Gastroesophageal sphincter (tissue), 3 donors: ENCODE data around the gene TRIP11.

Source experiments
- CTCF ChIP-seq, 4 experiments: fragments of 200-600 bp in 2 of 4; fragments of 450-650 bp in 2 of 4; sonication (generic) in 1 of 4; IDR thresholded peaks; one replicate each; pipeline ENCODE4 v1.5.1; 2017 to 2019; ENCODE audit warnings: antibody characterized with exemption in 4 of 4, mild to moderate bottlenecking in 2 of 4, moderate library complexity in 2 of 4
- EP300 ChIP-seq: sonication (generic); formaldehyde crosslinking; IDR thresholded peaks from one replicate; pipeline ENCODE4 v1.6.1; 2017; ENCODE audit warnings: antibody characterized with exemption, mild to moderate bottlenecking
- POLR2A ChIP-seq, 2 donors: fragments of 450-650 bp; IDR thresholded peaks; one replicate each; pipeline ENCODE4 v1.6.1; 2017; ENCODE audit warnings: antibody characterized with exemption in 2 of 2, mild to moderate bottlenecking in 2 of 2, moderate library complexity in 1 of 2
- POLR2AphosphoS5 ChIP-seq: sonication (generic); formaldehyde crosslinking; IDR thresholded peaks from one replicate; pipeline ENCODE4 v1.6.1; 2017; ENCODE audit warnings: antibody characterized with exemption

GRCh38 chr14:91983588-91983987 lies 56.3 kb downstream of the TRIP11 start:
- no peak for TF ChIP-seq CTCF (IDR thresholded peaks at IDR 0.05)
- TF ChIP-seq POLR2A (IDR thresholded peaks at IDR 0.05) = no peak
- no peak for TF ChIP-seq POLR2AphosphoS5
- no peak for TF ChIP-seq EP300
